IMR-90 (cell line): ENCODE measurements around the gene DLG5. TPM values are rescaled to one million over a fixed set of nuclear protein-coding genes. Genes with fewer than 3 reads are reported as not detected.

Experiments used
- ATAC-seq: fragments of 200-7000 bp; cut with Tn5 transposase; 2 replicates; pipeline ENCODE4 v1.9.1; 2020; ENCODE audit warnings: low read depth, mild to moderate bottlenecking, moderate library complexity
- BruUV-seq: library from RNA; stranded (reverse); fragments of 400-500 nt; replicated peaks from 2 replicates; lab custom pipeline; 2021; lab: Mats Ljungman, UMichigan
- CTCF ChIA-PET: fragments of 300-600 bp; formaldehyde crosslinking; extraction: SDS; loops from one replicate; lab custom pipeline; 2021; ENCODE audit warnings: antibody characterized with exemption; lab: Yijun Ruan, JAX
- POLR2A ChIA-PET: fragments of 300-600 bp; sonication (Branson Sonifier 250); formaldehyde crosslinking; loops from one replicate; lab custom pipeline; 2022; ENCODE audit warnings: antibody characterized with exemption; ENCODE audit not compliant: unreplicated experiment; lab: Charles Lee
- DNase-seq: peaks from one replicate; pipeline ENCODE4 v3.0.0; 2013
- H2AFZ ChIP-seq: replicated peaks from 2 replicates; pipeline ENCODE3; 2013; ENCODE audit warnings: low read length, mild to moderate bottlenecking; ENCODE audit not compliant: poor library complexity
- H2AK5ac ChIP-seq: 2 replicates; pipeline ENCODE4 v1.6.1; 2013; ENCODE audit warnings: low read depth, low read length, inconsistent platforms
- H2AK9ac ChIP-seq: replicated peaks from 2 replicates; pipeline ENCODE3; 2013; ENCODE audit warnings: mild to moderate bottlenecking, low read depth, low read length, moderate library complexity; ENCODE audit not compliant: poor library complexity
- H2BK120ac ChIP-seq: 2 replicates; pipeline ENCODE4 v1.6.1; 2013; ENCODE audit warnings: low read depth, low read length, inconsistent platforms
- H2BK15ac ChIP-seq: 3 replicates; pipeline ENCODE4 v1.6.1; 2013; ENCODE audit warnings: low read depth, low read length, inconsistent platforms
- H2BK20ac ChIP-seq: 2 replicates; pipeline ENCODE4 v1.6.1; 2013; ENCODE audit warnings: low read depth, mild to moderate bottlenecking, inconsistent platforms, low read length, moderate library complexity
- H2BK5ac ChIP-seq: 2 replicates; pipeline ENCODE4 v1.6.1; 2013; ENCODE audit warnings: mild to moderate bottlenecking, low read depth, low read length, inconsistent platforms; ENCODE audit not compliant: poor library complexity, severe bottlenecking
- H3K14ac ChIP-seq: replicated peaks from 2 replicates; pipeline ENCODE4 v1.6.1; 2013; ENCODE audit warnings: low read depth, low read length, inconsistent platforms
- H3K18ac ChIP-seq: 2 replicates; pipeline ENCODE4 v1.6.1; 2013; ENCODE audit warnings: low read depth, low read length, control low read depth
- H3K23ac ChIP-seq: 2 replicates; pipeline ENCODE4 v1.6.1; 2013; ENCODE audit warnings: low read depth, low read length, inconsistent platforms
- H3K27ac ChIP-seq: 2 replicates; pipeline ENCODE4 v1.5.1; 2013; ENCODE audit warnings: mild to moderate bottlenecking, control low read depth, low read length; ENCODE audit not compliant: insufficient read depth
- H3K27me3 ChIP-seq: 2 replicates; pipeline ENCODE4 v1.6.1; 2013; ENCODE audit warnings: low read length; ENCODE audit not compliant: control insufficient read depth, insufficient read depth
- H3K36me3 ChIP-seq: 2 replicates; pipeline ENCODE4 v1.6.1; 2013; ENCODE audit warnings: low read length, mixed read lengths; ENCODE audit not compliant: control insufficient read depth, insufficient read depth
- H3K4ac ChIP-seq: 2 replicates; pipeline ENCODE4 v1.6.1; 2013; ENCODE audit warnings: low read depth, low read length, inconsistent platforms
- H3K4me1 ChIP-seq: 2 replicates; pipeline ENCODE4 v1.6.1; 2013; ENCODE audit warnings: low read length, mixed read lengths; ENCODE audit not compliant: control insufficient read depth, insufficient read depth
- H3K4me2 ChIP-seq: 2 replicates; pipeline ENCODE4 v1.6.1; 2013; ENCODE audit warnings: low read depth, mild to moderate bottlenecking, control low read depth, low read length, moderate library complexity
- H3K4me3 ChIP-seq: 2 replicates; pipeline ENCODE4 v1.5.1; 2013; ENCODE audit warnings: low read depth, mild to moderate bottlenecking, control low read depth, low read length, moderate library complexity; ENCODE audit not compliant: insufficient read depth
- H3K56ac ChIP-seq: 2 replicates; pipeline ENCODE4 v1.6.1; 2013; ENCODE audit warnings: low read length, inconsistent platforms; ENCODE audit not compliant: insufficient read depth; ENCODE audit errors: extremely low read depth
- H3K79me1 ChIP-seq, 2 experiments: 2 replicates each; pipeline ENCODE4 v1.6.1; 2013; ENCODE audit warnings: low read length in 2 of 2, inconsistent platforms in 1 of 2, low read depth in 1 of 2
- H3K9ac ChIP-seq: 2 replicates; pipeline ENCODE4 v1.6.1; 2013; ENCODE audit warnings: low read depth, low read length, control low read depth
- H3K9me1 ChIP-seq: 2 replicates; pipeline ENCODE4 v1.6.1; 2013; ENCODE audit warnings: low read length, inconsistent platforms; ENCODE audit not compliant: insufficient read depth
- H3K9me3 ChIP-seq: 2 replicates; pipeline ENCODE4 v1.6.1; 2013; ENCODE audit warnings: low read length; ENCODE audit not compliant: control insufficient read depth, insufficient read depth
- H4K20me1 ChIP-seq: 2 replicates; pipeline ENCODE4 v1.6.1; 2013; ENCODE audit warnings: low read length, inconsistent platforms; ENCODE audit not compliant: insufficient read depth
- H4K5ac ChIP-seq: 2 replicates; pipeline ENCODE4 v1.6.1; 2013; ENCODE audit warnings: mild to moderate bottlenecking, low read depth, low read length, control low read depth
- H4K8ac ChIP-seq, 2 experiments: 2 replicates each; pipeline ENCODE4 v1.6.1; 2013; ENCODE audit warnings: low read depth in 2 of 2, low read length in 2 of 2, control low read depth in 1 of 2, inconsistent platforms in 1 of 2
- H4K91ac ChIP-seq: 2 replicates; pipeline ENCODE4 v1.6.1; 2013; ENCODE audit warnings: low read depth, low read length, inconsistent platforms; ENCODE audit not compliant: insufficient read depth
- SMC3 ChIP-seq: fragments of 150-350 bp; IDR thresholded peaks from 2 replicates; pipeline ENCODE4 v1.6.1; 2016; ENCODE audit warnings: low read depth, mild to moderate bottlenecking, antibody characterized with exemption, low read length, moderate library complexity
- WGBS, 2 experiments: methylation state at CpG; one replicate each; pipeline versions ENCODE4 v1.1.5 to v1.1.7; 2013; ENCODE audit warnings: missing lambda C conversion rate in 2 of 2; ENCODE audit not compliant: insufficient read length in 1 of 2; ENCODE audit errors: extremely low coverage in 2 of 2; 5-methylcytosine and 5-hydroxymethylcytosine counted together
- dilution Hi-C: fragments of 300-500 bp; cut with HindIII; formaldehyde crosslinking; loops from one replicate; pipeline ENCODE4 v1.14.3; 2018; ENCODE audit warnings: low sequenced_read_pairs; ENCODE audit not compliant: unreplicated experiment
- in situ Hi-C: fragments of 300-500 bp; cut with MboI; formaldehyde crosslinking; loops from 3 replicates; pipeline ENCODE4 v1.14.3; 2019; ENCODE audit warnings: low sequenced_read_pairs, inconsistent platforms, mixed read lengths
- intact Hi-C: fragments of 100-400 bp; cut with micrococcal nuclease; formaldehyde crosslinking; loops from 2 replicates; pipeline ENCODE4 v1.10.0; 2022
- polyA plus RNA-seq, 3 experiments: library from polyadenylated mRNA; depleted of rRNA; stranded (reverse); fragments of >200 nt; gene quantifications; 2 replicates each; pipeline ENCODE4 v1.2.3, GENCODE V29; 2012; ENCODE audit warnings: low replicate concordance in 1 of 3
- total RNA-seq: library from RNA; depleted of rRNA; stranded (reverse); fragments of >200 nt; gene quantifications from 2 replicates; pipeline ENCODE4 v1.2.3, GENCODE V29; 2012
- TF ChIP-seq, protein P1 (sequence below): conservative IDR thresholded peaks from 2 replicates; pipeline ENCODE4 v1.5.1; 2012; ENCODE audit warnings: mild to moderate bottlenecking, low read depth, low read length, improper control_type of control experiment

The DLG5 gene
- total and polyA plus RNA-seq, 2 of the 4 experiments (the other 2 are of a cell fraction): 12.7 to 28.7 TPM

DNA sequence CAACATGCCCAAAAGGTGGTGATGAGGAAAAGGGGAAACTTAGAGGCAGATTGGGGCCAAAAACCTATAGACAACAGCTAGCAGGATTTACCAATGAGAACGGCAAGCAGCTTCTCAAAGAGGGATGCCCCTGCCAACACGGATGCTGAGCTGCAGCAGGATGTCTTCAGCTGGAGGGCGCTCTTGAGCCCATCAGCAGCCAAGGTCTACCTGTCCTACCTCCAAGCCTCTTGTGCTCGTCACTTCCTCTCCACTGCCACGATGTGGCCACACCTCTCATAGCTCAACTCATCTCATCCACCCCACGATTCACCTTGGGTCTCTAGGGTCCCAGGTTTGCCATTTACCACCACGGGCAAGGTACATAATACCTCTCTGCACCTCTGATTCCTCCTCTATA lies 36.5 kb downstream of the DLG5 start:
- H3K4me3 ChIP-seq: no peak overlapping the region
- in situ Hi-C loops (no loop called here), dilution Hi-C loops (no loop called here), intact Hi-C loops (no loop called here)
- H3K4ac ChIP-seq: no peak overlapping the region
- no peak overlapping the region for H2AFZ ChIP-seq
- no peak overlapping the region for H3K23ac ChIP-seq
- CTCF ChIA-PET: no interaction called here
- H3K27me3 ChIP-seq: no peaks in the 10 kb centered on the region
- H3K4me1 ChIP-seq: peaks cover 17% of the 10 kb centered on the region
- POLR2A ChIA-PET: no interaction called here
- peaks cover 98% of the 10 kb centered on the region for H4K20me1 ChIP-seq
- H3K27ac ChIP-seq: no peak overlapping the region
- peaks cover 36 to 97% of the 10 kb centered on the region in 2 experiments for H3K79me1 ChIP-seq
- no peak overlapping the region for H3K18ac ChIP-seq
- H3K9ac ChIP-seq: no peak overlapping the region
- H2BK120ac ChIP-seq: no peak overlapping the region
- H4K8ac ChIP-seq: no peak overlapping the region
- H3K14ac ChIP-seq: no peak overlapping the region
- no peak overlapping the region for H3K4me2 ChIP-seq
- no peak overlapping the region for H2BK15ac ChIP-seq
- H3K9me3 ChIP-seq: no peaks in the 10 kb centered on the region
- H2BK5ac ChIP-seq: no peak overlapping the region
- no peak overlapping the region for H2BK20ac ChIP-seq
- 73% methylated on average over 7 of the region's 7 CpGs; no CpG with 5 or more reads in 1 of the 2 experiments for WGBS, 2 experiments
- H2AK5ac ChIP-seq: no peak overlapping the region
- no peak overlapping the region for H3K56ac ChIP-seq
- DNase-seq (no peak), ATAC-seq (no peak)
- peak overlapping the region; percentile 83 for H2AK9ac ChIP-seq
- no peak for TF ChIP-seq SMC3
- TF ChIP-seq, protein P1, sequence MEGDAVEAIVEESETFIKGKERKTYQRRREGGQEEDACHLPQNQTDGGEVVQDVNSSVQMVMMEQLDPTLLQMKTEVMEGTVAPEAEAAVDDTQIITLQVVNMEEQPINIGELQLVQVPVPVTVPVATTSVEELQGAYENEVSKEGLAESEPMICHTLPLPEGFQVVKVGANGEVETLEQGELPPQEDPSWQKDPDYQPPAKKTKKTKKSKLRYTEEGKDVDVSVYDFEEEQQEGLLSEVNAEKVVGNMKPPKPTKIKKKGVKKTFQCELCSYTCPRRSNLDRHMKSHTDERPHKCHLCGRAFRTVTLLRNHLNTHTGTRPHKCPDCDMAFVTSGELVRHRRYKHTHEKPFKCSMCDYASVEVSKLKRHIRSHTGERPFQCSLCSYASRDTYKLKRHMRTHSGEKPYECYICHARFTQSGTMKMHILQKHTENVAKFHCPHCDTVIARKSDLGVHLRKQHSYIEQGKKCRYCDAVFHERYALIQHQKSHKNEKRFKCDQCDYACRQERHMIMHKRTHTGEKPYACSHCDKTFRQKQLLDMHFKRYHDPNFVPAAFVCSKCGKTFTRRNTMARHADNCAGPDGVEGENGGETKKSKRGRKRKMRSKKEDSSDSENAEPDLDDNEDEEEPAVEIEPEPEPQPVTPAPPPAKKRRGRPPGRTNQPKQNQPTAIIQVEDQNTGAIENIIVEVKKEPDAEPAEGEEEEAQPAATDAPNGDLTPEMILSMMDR: 0 out of 2 replicates have a peak, but pooled peaks have one; percentile 1
- H3K9me1 ChIP-seq: peaks cover 55% of the 10 kb centered on the region
- H4K91ac ChIP-seq: no peak overlapping the region
- H4K5ac ChIP-seq: no peak overlapping the region
- BruUV-seq: no TSS peak
- no peaks in the 10 kb centered on the region for H3K36me3 ChIP-seq
